ENCODE measurements around the gene GLI2.

GLI2 gene

GRCh38 chr2:120770641-120771040 lies 35.0 kb downstream of the GLI2 start:
- no peak for DNase-seq (ENCODE audit: low read depth in 2 of 2)

DNA sequence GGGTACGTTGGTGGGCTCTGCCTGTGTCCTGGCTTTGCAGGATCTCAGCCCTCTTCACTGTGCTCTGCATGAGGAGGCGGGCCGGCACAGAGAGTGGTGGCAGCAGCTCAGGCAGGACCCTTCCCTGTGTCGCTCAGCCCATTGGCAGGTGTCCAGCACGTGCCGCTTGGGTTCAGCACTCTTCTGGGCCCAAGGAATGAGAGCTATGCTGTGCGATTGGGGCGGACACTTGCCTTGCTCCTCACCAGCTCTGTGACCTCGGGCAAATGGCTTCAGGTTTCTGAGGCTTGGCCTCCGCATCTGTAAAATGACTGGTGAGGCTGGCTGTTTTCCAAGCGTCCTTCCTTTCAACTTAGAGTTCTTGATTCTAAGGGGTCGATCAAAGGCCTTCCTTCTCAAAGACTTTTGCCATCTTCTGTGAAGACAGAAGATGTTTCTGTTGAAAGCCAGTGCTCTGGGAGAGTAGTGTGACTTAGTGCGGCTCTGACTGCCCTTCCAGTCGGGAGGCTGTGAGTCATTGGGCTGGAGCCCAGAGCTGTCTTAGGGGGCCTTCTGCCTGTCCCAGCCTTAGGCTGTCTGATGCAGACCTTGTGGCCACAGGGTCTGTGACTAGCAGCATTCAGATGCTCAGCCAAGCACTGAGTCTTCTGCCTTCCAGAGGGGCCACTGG lies 35.6 kb downstream of the GLI2 start:
- no peak for DNase-seq (ENCODE audit: low read depth in 2 of 2)

DNA sequence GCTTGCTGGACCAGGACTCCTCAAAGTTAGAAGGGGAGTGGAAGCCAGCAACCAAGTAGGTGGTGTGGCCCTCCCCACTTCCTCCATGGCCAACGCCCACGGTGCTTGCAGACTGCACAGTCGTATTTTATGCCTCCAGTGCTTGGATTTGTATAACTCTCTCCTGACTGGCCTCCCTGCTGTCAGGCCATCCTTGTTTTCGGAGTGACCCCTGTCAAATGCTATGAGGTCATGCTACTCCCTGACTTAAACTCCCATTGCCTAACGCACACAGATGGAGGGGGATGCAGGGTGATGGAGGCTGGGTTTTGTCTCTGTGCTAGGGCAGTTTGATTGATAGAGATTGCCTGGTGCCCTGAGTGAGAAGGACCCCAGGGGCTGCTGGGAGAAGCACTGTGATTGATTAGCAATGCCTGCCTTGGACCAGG lies 36.1 kb downstream of the GLI2 start:
- no peak for DNase-seq (ENCODE audit: low read depth in 2 of 2)

DNA sequence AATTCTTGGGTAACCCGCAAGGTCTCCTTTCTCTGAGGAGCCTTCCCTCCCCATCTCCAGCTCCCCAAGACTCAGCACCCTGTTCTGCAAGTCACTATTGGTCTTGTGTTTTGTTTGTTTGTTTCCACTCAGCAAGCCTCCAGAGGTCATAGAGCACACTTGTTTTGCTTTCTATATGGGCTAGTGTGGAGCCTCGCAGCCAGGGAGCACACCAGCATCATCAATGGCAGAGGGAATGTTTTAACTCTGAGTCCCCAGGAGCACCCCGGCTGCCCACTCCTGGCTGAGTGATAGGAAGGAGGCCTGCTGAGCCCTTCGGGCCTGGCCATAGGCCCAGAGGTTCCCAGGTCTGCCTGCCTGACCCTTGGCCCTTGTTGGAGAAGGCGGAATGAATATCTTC lies 36.6 kb downstream of the GLI2 start:
- DNase-seq (ENCODE audit: low read depth in 2 of 2): no peak

DNA sequence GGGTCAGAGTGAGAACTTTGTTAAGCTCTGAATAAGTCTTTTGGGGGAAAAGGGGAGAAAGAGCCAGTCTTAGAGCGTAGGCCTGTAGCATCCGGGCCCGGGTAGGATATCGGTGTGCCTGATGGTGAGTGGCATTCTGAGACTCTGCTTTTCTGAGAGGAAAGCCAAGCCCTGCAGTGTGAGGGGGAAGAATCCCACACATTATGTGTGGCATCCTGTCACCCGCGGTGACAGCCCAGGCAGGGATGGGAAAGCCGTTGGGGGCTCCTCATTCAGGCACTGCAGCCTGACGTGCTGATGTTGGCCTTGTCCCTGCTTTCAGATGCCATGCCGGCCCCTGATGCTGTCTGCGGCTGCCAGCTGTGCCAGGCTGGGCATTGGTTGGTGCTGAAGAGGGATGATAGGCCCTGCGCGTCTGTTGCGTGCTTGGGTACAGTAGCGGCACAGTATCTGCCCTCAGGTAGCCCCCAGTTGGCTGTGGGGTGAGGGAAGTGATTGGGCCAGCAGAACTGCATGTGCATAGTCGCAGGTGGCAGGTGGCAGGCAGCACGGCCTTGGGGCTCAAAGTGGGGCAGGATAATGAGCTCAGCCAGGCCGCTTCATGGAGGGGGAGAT lies 37.6 kb downstream of the GLI2 start:
- DNase-seq (ENCODE audit: low read depth in 2 of 2): no peak

DNA sequence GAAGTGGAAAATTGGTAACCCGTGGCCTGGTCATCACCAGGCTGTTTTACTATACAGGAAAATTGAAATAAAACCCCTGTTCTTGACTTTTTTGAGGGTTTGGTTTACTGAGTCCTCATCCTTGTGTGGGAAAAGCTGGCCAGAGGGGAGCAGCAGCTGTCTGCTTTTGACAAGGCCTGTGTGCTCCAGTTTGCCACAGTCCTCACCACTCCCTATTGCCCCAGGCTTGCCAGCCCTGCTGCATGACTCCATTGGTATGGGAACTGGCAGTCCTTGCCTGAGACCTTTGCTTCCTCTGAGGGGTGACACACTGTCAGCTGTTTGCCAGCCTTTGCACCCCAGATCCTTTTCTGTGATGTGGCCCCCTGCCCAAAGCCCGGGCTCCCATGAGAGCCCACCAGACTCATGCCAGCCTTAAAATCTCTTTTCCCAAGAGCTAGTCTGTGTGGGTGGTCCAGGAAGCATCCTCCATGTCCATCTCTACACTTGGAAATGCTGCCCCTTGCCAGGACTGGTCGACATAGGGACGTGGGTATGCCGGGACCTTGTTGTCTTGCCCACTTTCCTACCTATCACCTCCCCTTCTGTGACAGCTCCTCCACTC lies 39.0 kb downstream of the GLI2 start:
- no peak for DNase-seq (ENCODE audit: low read depth in 2 of 2)

GRCh38 chr2:120775194-120775593 lies 39.5 kb downstream of the GLI2 start:
- no peak for DNase-seq (ENCODE audit: low read depth in 2 of 2)

- DNase-seq (ENCODE audit: low read depth in 2 of 2): no peak
Observed at GRCh38 chr2:120775801-120776589, 40.3 kb downstream of the GLI2 start.

DNA sequence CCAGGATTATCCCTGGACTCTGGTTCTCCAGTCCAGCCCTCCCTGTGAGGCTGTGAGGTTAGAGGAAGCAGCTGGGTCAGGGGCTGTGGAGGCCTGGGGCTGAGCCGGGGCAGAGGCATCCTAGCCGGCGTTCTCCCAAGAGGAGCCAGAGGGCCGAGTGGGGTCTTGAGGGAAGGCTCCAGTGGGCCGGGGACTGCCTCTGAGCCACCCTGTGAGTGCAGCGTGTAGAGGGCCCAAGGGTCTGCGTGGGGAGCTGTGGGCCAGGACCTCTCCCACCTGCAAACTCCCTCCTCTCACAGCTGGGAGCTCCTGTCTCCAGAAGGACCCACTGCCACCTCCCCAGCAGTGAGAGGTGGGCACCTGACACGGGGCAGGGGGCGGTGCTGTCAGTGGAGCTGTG lies 41.0 kb downstream of the GLI2 start:
- DNase-seq (ENCODE audit: low read depth in 2 of 2): no peak

- no peak for DNase-seq (ENCODE audit: low read depth in 2 of 2)
Observed at GRCh38 chr2:120777170-120777751, 41.6 kb downstream of the GLI2 start.

- no peak for DNase-seq (ENCODE audit: low read depth in 2 of 2)
Observed at GRCh38 chr2:120777787-120778186, 42.1 kb downstream of the GLI2 start.

DNA sequence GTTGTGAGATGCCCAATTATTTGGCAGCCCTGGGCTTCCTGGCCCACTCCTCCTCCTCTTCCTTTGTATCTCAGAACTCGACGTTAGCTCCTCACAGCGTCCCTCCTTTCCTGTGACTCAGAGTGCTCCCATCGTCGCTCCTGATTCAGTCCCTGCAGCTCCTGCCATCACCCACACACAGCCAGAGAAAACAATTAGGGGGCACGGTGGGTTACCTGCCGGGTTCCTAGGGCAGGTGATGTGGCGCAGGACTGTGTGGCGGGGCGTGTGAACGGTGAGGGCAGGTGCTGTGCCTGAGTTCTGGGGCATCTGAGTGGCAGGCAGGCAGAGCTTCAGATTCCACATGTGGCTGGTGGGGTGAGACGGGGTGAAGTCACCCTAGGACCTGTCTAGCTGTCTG lies 42.6 kb downstream of the GLI2 start:
- DNase-seq (ENCODE audit: low read depth in 2 of 2): no peak

DNA sequence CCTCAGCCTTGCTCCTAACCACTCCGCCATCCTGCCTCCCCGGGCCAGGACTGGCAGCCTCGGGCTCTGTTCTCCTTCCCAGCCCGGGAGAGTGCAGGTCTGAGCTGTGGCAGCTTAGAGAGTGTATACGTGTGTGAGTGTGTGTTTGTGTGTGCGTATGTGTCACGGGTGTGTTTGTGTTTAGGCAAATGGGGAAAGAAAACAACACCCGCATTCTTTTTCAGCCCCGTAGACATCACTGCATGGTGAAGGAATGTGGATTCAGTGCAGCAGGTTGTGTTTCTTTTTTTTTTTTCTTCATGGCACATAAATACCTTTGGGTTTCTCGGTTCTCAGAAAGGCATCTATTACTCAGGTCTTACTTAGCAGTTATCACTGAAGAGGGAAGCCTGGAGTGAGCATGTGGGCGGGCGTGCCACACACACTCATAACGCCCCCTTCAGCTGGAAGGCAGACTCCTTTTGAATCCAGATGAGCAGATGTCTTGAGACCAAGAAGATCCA lies 44.2 kb downstream of the GLI2 start:
- no peak for DNase-seq (ENCODE audit: low read depth in 2 of 2)

- DNase-seq (ENCODE audit: low read depth in 2 of 2): no peak
Observed at GRCh38 chr2:120780402-120780801, 44.7 kb downstream of the GLI2 start.

DNA sequence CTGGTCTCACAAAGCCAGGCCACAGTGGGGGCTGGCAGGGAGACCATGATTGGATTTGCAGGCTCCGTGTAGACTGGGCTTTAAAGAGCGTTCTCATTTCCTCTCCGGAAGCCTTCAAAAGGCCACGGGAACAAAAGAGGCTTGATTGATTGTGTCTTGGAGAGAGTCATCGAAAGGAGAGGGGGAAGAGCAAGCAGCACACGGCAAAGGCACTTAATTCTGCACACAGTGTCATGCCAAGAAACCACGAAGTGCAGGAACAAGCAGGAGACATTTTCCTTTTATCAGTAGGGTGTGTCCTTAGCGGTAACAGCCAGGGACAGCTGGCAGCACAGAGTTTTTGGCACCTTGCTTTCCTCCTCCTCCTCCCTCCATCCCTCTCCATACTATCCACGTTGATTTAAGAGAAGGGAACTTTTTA lies 47.7 kb downstream of the GLI2 start:
- DNase-seq (ENCODE audit: low read depth in 2 of 2): no peak

DNA sequence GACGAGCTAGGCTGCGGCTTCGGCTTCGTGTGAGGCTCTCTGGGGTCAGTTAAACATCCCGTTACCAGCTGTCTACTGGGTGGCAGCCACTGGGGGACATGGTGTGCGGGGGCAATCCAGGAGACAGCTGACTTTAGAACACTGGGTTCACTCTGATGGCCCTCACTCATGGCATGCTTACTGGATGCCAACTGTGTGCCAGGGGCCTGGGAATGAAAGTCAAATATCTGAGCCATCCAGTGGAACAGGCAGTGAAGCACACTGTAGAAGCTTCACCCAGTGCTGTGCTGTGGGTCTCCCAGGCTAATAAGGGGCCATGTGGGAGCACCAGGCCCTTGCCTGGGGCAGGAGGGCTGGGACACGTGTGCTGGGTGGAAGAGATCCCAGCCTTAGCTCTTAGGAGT lies 48.3 kb downstream of the GLI2 start:
- no peak for DNase-seq (ENCODE audit: low read depth in 2 of 2)

Measured in stimulated activated CD4-positive, alpha-beta T cell treated with anti-CD3 and anti-CD28 coated beads, Interleukin-1b, Interleukin-23, amount 100 ng/mL, for 1 hour (primary cell).